NCI-H187 treated with DMSO at 0.1 percent for 48 hours (cell line): ENCODE results near the gene ROR2.
"Not testable (repeated sequence)": the region's sequence is repeated elsewhere in the genome, so short reads cannot be mapped to it uniquely, and the experiment has no call there.

Experiments
- DNase-seq: peaks from one replicate; lab custom pipeline; 2025; lab: John Stamatoyannopoulos, UW

Gene ROR2

DNA sequence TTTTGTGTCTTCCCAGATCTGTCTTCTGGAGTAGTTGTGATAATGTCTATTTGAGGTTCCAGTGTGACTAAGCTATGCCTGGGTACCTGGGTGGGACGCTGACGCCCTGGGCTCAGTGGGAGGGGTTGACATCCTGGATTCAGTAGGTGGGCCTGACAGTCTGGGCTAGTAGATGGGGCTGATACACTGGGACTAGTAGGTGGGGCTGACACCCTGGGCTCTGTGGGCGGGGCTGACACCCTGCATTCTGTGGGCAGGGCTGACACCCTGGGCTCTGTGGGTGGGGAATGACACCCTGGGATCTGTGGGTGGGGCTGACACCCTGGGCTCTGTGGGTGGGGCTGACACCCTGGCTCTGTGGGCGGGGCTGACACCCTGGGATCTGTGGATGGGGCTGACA, 153.5 kb downstream of the ROR2 start:
- not testable (repeated sequence) for DNase-seq

DNA sequence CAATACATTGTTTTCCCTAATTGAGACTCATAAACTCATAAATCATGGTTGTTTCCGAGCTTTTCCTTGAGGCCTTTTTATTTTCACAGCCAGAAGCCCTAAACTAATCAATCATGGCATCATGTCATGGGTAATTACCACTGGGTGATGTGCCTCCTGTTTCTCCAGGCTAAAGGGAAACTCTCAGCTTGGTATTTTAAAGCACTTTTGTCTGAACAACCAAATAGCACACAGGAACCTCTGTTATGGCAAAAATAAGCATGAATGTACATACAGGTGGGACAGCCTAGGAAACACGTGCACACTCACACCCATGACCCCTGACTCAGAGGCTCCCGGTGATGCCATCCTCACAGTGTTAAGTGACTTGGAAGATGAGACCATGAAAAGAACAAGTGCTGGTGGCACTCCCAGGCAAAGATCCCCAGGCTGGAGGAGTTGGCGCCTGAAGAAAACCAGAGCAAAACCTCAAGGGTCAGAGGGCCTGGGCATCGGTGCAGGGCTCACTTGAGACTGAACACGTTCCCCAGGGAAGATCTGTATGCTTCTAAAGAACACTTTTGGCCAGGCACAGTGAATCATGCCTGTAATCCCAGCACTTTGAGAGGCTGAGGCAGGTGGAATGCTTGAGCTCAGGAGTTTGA, 154.3 kb downstream of the ROR2 start:
- DNase-seq = peak; percentile 85

DNA sequence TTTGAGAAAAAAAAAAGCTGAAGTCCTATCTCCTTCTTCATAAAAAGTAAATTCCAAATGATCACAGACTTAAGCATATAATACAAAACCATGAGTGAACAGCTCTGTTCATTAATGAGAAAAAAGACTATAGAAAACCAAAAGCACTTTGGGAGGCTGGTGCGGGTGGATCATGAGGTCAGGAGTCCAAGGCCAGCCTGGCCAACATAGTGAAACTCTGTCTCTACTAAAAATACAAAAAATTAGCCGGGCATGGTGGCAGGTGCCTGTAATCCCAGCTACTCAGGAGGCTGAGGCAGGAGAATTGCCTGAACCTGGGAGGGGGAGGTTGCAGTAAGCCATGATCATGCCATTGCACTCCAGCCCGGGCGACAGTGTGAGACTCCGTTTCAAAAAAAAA, 156.7 kb downstream of the ROR2 start:
- not testable (repeated sequence) for DNase-seq

DNA sequence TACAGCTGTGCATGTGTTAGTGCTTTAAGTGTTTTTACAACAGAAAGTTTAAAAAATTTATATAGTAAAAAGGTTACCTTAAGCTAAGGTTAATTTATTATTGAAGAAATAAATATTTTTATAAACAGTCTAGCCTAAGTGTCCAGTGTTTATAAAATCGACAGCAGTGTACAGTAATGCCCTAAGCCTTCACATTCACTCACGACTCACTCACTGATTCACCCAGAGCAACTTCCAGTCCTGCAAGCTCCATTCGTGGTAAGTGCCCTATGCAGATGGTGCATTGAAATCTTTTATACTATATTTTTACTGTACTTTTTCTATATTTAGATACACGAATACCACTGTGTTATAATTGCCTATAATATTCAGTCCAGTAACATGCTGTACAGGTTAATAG, 159.1 kb downstream of the ROR2 start:
- DNase-seq = no peak

DNA sequence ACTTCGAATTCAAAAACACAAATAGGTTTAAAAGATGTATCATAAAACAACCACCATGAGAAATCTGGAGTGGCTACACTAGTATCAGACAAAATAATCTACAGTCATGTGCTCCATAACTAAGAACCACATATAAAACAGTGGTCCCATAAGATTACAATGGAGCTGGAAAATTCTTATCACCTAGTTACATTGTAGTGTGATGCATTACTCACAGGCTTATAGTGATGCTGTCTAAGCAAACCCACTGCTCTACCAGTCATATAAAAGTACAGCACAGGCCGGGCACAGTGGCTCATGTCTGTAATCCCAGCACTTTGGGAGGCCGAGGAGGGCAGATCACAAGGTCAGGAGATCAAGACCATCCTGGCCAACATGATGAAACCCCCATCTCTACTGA, 160.1 kb downstream of the ROR2 start:
- no peak for DNase-seq

DNA sequence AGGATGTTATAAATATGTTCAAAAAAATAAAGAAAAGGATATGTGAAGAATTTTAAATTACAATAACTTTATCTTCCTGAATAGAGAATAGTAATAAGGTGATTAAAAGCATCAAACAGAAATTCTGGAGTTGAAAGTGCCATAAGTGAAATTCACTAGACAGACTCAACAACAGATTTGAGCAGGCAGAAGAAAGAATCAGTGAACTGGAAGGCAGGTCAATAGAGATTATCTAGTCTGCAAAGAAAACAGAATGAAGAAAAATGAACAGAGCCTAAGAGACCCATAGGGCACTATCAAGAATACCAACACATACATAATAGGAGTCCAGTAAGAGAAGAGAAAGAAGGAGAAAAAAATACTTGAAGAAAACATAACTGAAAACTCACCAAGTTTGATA, 162.1 kb downstream of the ROR2 start:
- DNase-seq = no peak

DNA sequence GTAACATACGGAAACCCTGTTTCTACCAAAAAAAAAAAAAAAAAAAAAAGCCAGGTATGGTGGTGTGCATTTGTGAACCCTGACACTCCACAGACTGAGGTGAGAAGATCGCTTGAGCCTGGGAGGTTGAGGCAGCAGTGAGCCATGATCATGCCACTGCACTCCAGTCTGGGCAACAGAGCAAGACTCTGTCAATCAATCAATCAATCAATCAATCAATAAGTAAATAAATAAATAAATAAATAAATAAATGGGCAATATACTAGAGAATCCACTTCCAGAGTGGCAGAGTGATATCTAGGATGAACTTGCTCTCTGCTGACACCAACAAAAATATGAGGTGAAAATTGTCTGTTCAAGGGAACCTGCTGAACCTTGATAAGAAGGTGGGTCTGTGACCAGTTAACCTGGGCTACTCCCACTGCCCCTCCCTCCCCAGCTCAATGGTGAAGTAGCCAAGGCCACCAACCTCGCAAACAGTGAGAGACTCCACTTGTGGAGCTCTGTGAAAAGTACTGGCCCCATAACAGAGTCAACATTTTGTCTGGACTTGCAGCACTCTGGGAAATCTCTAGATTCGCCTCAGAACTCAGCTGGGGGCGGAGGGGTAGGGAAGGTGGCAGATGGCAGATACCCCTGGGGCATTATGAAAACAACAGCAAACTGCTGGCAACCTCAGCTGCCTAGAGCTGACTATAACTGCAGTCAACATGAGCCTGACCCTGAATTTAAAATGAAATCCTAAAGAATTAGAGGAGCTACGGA, 163.7 kb downstream of the ROR2 start:
- no peak for DNase-seq

DNA sequence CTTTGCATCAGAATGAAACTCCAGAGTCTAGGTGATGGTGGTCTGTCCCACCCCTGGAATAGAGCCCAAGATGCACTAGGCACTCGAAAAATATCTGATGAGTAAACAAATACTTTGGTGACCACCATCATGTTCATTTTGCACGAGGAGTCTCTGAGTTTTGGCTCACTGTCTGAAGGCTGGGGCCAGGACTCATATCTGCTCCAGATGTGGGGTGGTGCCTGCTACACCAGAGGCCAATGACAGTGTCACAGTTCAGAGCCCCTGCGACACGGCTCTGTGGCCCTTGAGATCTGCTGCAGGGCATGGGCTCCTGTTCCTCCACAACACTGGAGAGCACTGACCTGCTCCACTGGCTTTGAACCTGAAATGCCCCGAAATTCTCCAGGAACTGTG, 164.6 kb downstream of the ROR2 start:
- no peak for DNase-seq

DNA sequence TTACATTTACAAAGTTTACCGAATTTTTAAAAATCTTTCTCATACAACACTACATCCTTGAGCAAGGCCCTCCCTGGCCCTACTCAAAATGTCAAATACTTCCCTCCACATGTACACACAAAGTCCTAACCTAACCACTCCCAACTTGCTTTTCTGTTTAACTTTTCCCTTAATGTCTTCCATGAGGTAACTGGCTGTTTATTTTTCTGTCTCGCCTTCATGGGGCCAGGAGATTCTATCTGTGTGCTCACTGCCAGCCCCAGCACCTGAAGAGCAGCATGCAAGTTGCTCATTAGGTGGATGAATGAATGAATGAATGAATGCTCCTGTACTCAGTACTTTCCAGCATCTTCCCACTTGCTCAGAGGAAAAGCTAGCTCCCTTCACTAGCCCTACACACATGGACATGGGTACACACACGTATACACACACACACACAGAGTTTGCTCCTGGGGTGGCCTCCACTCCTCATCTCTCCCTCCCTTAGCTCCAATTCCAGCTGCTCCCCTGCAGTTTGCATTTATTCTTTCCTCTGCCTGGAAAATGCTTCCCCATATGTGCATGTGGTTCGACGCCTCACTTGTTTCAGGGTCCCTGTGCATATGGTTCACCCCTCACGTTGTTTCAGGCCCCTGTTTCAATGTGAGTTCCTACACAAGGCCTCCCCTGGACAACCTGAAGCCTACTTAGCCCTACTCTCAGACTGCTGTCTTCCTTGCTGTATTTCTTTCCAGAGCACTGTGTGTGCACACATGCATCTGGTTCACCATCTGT, 165.2 kb downstream of the ROR2 start:
- DNase-seq = no peak

DNA sequence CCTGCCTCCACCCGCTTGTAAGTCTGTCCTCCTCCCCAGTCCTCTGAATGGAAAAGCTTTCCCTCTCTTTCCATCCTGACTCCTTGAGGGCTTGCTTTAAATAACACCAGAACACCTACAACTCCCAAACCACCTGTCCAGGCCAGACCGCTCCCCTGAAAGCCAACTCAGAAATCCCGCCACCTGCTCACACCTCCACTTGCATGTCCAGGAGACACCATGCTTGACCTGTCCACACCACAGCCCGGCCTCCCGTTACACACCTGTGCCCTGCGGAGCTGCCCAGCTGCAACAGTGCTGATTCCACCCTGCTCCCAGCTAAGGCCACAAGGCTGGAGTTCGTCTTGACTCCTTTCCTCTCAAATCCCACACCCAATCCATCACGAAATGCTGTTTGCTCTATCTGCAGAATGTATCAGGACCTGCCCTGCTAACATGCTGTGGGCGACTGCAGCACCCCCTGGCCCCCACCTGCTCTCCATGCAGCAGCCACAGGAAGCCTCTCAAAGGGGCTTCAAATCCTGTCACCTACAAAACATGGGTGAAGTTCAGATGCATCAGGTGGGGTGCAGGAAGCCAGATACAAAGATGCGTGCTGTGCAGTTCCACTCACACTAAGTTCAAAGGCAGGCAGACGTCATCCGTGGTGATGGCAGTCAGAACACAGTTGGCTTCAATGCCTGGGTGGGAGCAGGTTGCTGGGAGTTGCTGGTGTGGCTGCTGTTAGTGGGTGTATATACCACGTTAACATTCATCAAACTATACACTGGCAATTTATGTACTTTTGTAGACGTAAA, 166.0 kb downstream of the ROR2 start:
- DNase-seq = no peak

DNA sequence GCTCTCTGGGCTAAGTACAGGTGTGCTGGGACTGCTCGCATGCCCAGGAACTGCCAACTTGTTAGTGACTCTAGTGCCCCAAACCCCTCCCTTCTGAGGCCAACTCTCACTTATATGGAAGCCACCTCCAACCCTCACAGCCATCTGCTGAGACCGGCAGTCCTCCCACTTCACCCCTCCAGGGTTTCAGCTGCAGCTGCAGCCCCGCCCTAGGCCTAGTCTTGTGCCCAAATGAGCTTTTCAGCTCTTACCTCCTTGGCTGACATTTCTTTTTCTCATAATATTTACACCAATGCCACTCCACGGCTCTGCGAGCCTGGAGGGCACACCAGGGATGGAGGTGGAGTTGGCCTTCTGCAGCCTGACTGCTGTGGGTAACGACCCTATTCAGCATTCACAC, 166.6 kb downstream of the ROR2 start:
- DNase-seq = no peak

DNA sequence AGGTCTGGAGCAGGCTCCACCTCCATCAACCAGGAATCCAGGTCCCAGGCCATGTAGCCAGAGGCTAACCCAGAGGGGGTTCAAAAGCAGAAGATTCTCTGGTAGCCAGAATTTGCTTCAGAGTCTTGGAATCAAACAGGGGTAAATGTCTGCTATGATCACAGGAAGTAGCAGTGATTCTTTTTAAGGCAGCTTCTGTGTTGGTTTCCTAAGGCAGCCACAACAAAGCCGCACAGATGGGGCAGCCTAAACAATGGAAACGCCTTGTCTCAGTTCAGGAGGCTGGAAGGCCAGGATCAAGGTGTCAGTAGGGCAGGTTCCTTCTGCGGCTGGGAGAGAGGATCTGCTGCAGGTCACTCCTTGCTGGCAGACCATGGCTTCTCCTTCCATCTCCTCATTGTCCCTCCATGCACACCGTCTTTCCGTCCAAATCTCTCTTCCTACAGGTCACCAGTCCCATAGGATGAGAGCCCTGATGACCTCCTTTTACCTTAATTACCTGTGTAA, 167.3 kb downstream of the ROR2 start:
- no peak for DNase-seq

DNA sequence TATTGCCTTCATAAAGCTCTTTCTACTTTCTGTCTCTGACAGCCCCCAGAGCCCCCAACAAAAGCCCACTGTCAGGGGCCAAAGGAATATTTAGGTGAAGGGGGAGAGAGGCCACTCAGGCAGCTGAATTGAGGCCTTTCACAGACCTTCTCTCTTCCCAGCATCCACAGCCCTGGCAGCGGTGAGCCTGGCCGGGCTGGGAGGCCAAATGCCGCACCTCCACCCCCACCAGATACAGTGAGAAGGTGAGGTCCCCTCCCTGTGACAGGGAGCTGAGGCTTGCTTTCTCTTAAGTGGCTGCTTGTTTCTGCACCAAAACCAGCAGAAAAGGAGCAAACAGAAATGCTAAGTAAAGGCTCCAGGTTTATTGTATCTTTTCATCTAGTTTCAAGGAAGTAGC, 168.1 kb downstream of the ROR2 start:
- DNase-seq = no peak

DNA sequence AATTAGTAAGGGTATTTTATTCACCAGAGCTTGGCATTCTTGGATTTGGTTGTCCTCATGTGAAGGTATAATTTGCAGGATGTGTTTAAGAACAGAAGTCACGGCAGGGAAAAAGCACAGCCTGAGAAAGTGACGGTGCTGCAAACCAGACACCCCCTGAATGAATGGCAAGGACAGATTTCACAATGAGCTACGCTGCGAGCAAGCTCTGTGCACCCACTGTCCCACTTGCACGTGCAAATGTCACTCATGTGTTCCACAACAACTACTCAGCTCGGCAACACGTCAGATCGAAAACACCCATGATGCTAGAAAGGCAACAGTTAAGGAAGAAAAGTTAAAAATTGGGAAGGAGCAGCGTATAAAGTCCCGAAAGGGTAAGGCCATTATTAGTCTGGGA, 168.9 kb downstream of the ROR2 start:
- DNase-seq = no peak

DNA sequence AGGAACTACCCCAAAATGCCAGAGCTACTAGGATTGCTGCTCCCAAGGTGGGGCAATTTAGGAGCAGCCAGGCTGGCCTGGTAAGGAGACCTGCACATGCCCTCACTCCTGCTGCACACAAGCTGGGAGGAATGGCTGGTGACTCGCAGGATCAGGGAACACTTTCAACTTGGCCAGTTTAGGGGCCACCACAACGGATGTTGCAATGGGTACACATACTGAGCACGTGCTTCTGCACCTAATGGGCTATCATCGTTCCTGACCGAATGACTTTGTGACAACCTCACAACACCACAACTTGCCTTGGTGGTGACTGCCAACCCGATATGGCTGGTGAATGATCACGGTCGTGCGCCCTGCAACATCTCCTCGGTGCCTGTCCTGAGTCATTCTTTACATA, 172.0 kb downstream of the ROR2 start:
- DNase-seq = no peak

DNA sequence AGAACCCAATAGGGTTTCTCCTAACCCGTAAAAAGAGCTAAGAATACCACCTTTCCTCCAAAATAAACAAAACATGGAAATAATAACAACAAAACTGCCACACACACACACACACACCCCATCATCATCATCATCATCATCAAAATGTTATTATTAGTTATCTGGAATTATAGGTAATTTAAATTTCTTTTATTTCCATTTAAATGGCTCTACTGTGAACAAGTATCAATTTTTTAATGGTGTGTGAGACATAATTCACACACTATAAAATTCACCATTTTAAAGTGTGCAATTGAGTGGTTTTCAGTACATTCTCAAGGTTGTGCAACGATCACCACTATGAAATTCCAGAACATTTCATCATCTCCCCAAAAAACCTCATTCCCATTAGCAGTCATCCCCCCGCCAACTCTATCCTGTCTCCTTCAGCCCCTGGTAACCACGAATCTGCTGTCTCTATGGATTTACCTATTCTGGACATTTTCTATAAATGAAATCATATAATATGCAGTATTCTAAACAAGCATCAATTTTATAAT, 172.7 kb downstream of the ROR2 start:
- DNase-seq = no peak

DNA sequence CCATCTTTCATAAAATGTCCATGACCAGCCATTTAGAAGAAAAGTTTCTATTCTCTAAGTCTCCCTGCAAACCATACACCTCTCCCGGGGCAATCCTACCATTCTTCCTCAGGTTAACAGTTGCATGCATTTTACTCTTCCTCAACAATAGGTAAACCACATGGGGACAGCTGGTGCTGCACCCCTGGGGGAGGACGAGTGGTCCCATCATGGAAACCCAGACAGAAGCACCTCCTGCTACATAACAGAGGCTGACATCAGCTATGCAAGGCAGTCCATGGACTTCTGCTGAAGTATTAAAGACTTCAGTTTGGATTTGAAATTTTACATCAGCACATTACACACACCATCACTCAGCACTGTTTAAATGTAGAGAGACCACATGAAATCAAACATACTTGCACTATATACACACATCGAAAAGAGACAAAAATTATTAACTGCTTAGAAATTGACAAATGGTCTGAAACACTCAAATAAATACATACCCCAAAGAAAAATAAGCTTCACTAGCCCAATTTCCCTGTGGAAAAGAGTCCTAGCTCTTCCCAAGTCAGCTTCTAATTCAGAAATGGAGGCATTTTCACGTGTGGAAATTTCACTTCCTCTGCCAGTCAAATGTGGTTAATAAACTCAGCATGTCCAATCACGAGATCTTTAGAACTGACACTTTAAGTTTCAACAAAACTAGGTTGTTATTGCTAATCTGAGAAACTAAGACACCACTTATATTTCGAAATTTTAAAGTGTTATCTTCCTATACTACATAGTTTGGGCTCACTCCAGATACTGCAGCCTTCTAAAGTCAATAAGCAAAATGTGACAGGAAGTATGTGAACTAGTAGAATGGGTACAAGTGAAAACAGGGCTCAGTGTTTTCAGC, 173.4 kb downstream of the ROR2 start:
- no peak for DNase-seq

DNA sequence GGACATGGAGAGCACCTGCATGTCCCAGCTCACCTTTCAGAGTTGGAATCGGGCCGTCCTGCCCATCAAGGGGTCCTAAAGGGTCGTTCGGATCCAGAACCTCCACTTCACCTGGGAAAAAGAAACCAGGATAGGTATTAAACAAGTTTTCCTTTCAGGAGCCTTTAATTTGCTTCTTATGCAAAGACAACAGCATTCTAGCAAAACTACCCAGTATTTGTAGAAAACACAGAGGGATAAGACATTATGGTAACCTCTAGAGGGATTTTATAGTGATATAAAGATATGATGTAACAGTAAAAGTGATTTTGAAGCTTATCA, 174.4 kb downstream of the ROR2 start:
- no peak for DNase-seq

DNA sequence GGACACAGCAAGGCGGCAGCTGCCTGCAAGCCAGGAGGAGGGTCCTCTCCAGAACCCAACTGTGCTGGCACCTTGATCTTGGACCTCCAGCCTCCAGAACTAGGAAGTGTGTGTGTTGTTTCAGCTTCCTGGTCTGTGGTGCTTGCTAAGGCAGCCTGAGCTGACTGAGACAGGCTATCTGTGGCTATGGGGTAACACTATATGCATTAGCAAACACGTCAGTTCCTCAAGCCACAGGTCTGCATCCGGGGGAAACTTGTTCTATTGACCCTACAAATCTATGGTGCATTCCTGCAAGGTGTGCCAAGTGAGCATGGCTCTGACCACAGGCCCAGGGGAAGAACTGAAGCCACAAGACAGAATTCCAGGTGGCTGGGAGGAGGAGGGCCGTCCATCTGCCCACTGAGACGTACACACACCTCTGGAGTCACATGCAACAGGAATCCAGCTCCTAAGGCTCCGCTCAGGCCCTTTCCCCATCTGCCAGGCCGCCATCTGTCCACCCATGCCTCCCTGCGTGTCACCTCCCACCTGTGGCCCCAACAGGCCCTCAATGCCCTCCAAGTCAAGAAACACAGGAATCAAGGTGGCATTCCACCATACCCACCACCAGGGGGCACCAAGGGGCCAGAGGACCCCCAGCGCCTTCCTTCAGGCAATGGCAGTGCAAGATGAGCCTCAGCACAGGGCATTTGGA, 174.9 kb downstream of the ROR2 start:
- no peak for DNase-seq

DNA sequence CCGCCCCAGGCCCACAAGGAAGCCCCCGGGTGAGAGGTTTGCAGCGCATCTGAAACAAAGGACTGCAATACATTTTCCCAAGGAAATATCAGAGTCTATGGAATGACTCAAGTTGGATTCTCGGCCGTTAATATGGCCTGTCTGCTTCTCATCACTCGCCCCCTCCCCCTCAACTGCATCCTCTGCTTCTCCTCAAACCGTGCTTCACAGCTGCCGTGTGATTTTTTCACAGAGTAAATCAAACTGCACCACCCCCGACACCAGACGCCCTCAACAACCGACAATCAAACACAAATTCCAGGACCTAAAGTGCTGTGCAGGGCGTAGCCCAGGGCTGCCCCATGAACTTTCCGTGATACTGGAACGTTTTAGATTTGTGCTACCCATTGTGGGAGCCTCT, 176.9 kb downstream of the ROR2 start:
- no peak for DNase-seq
